Spinal cord (tissue), 10 donors: ENCODE measurements around the gene PCDHA4. TPM values are rescaled to one million over a fixed set of nuclear protein-coding genes. Genes with fewer than 3 reads are reported as not detected.
"Not testable (repeated sequence)": the region's sequence is repeated elsewhere in the genome, so short reads cannot be mapped to it uniquely, and the experiment has no call there.

Experiments
- DNase-seq, 6 donors: peaks; one replicate each; pipeline versions ENCODE4 v3.0.0 to v3.0.0-alpha.2; 2013 to 2015; ENCODE audit warnings: low spot score in 6 of 6, low read depth in 4 of 6
- H3K27ac ChIP-seq: one replicate; pipeline ENCODE4 v1.5.1; 2013; ENCODE audit warnings: low read depth, low read length, control low read depth
- H3K27me3 ChIP-seq: one replicate; pipeline ENCODE4 v1.6.1; 2013; ENCODE audit warnings: low read length; ENCODE audit not compliant: control insufficient read depth, insufficient read depth
- H3K36me3 ChIP-seq: one replicate; pipeline ENCODE4 v1.6.1; 2013; ENCODE audit warnings: low read length; ENCODE audit not compliant: control insufficient read depth, insufficient read depth
- H3K4me1 ChIP-seq: one replicate; pipeline ENCODE4 v1.6.1; 2013; ENCODE audit warnings: low read length; ENCODE audit not compliant: control insufficient read depth, insufficient read depth
- H3K4me3 ChIP-seq: one replicate; pipeline ENCODE4 v1.5.1; 2013; ENCODE audit warnings: low read depth, low read length, control low read depth
- H3K9me3 ChIP-seq: one replicate; pipeline ENCODE4 v1.6.1; 2013; ENCODE audit warnings: low read length; ENCODE audit not compliant: control insufficient read depth, insufficient read depth
- WGBS: methylation state at CpG from one replicate; pipeline ENCODE4 v1.1.5; 2013; ENCODE audit warnings: missing lambda C conversion rate; ENCODE audit not compliant: insufficient coverage; 5-methylcytosine and 5-hydroxymethylcytosine counted together
- polyA plus RNA-seq, 2 donors: library from polyadenylated mRNA; unstranded; fragments of 120-200 nt; gene quantifications; one replicate each; pipeline ENCODE4 v1.2.1, GENCODE V29; 2013; ENCODE audit not compliant: insufficient read length in 2 of 2
- total RNA-seq, 2 donors: library from RNA; depleted of rRNA in 1 of 2; stranded (reverse); fragments of 120-200 nt in 1 of 2; fragments of >200 nt in 1 of 2; gene quantifications; one replicate each; pipeline versions ENCODE4 v1.2.3 to v1.2.4, GENCODE V29; 2013 to 2014
- donor health status: healthy.

The PCDHA4 gene
- total and polyA plus RNA-seq, 4 donors = 3.2 to 8.7 (median 7.3) TPM

DNA sequence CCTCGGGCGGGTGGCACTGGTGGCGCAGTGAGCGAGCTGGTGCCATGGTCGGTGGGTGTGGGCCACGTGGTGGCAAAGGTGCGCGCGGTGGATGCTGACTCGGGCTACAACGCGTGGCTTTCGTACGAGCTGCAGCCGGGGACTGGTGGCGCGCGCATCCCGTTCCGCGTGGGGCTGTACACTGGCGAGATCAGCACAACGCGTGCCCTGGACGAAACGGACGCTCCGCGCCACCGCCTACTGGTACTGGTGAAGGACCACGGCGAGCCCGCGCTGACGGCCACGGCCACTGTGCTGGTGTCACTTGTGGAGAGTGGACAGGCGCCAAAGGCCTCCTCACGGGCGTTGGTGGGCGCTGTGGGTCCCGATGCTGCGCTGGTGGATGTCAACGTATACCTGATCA is 2.0 kb downstream of the PCDHA4 start:
- peaks cover 10% of the 10 kb centered on the region for H3K9me3 ChIP-seq
- no peak overlapping the region for H3K27ac ChIP-seq
- no peak for DNase-seq
- H3K36me3 ChIP-seq = peaks cover 11% of the 10 kb centered on the region
- WGBS = 60% methylated on average over 43 of the region's 43 CpGs
- no peak overlapping the region for H3K4me3 ChIP-seq
- no peaks in the 10 kb centered on the region for H3K27me3 ChIP-seq
- H3K4me1 ChIP-seq = no peaks in the 10 kb centered on the region

DNA sequence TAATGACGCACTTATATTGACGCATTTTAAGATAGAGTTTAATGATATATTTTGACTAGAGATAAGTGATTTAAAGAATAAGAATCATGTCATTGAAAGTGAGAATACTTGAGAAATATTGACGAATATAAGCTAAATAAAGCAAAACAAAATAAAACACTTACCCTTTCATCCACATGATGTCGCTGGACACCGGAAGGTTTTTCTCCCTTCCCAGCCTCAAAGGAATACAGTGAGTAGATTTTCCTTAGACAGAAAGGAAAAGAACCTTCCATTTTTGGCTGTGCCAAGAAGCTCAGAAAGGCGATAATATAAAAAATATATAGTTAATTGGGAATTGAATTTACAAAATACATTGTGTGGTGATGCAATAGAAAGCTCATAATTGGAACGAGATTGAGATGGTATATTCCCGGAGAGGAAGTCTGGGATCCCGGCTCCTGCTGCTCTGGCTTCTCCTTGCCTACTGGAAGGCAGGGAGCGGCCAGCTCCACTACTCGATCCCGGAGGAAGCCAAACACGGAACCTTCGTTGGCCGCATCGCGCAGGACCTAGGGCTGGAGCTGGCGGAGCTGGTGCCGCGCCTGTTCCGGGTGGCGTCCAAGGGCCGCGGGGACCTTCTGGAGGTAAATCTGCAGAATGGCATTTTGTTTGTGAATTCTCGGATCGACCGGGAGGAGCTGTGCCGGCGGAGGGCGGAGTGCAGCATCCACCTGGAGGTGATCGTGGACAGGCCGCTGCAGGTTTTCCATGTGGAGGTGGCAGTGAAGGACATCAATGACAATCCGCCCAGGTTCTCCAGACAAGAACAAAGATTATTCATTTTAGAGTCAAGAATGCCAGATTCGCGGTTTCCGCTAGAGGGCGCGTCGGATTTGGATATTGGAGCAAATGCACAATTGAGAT is 14.8 kb downstream of the PCDHA4 start, which contains the start of gene PCDHA5:
PCDHA5 (plus strand) TSS at position 239 of the 906 bp plus-strand sequence.
- H3K36me3 ChIP-seq = peaks cover 6% of the 10 kb centered on the region
- no peak within 1 kb of the TSS for H3K4me3 ChIP-seq
- no peak within 1 kb of the TSS for H3K27ac ChIP-seq
- DNase-seq = peak in 2 of 6 donors; percentile 22 to 32
- 28% methylated on average over 33 of the region's 39 CpGs for WGBS
- H3K9me3 ChIP-seq = peaks cover 1% of the 10 kb centered on the region
- no peaks in the 10 kb centered on the region for H3K27me3 ChIP-seq
- no peaks in the 10 kb centered on the region for H3K4me1 ChIP-seq

DNA sequence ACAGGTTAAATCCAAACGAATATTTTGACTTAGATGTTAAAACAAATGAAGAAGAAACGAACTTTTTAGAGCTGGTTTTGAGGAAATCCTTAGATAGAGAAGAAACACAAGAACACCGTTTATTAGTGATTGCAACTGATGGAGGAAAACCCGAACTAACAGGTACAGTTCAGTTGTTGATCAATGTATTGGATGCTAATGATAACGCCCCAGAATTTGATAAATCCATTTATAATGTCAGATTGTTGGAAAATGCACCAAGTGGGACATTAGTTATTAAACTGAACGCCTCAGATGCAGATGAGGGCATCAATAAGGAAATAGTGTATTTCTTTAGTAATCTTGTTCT is 15.4 kb downstream of the PCDHA4 start:
- WGBS = 30% methylated on average over 4 of the region's 6 CpGs
- DNase-seq = no peak
- Histone ChIP-seq H3K4me1 (no peaks in the 10 kb centered on the region), H3K27me3 (no peaks in the 10 kb centered on the region), H3K9me3 (peaks cover 3% of the 10 kb centered on the region), H3K27ac (no peak overlapping the region), H3K36me3 (peaks cover 6% of the 10 kb centered on the region), H3K4me3 (no peak overlapping the region)

DNA sequence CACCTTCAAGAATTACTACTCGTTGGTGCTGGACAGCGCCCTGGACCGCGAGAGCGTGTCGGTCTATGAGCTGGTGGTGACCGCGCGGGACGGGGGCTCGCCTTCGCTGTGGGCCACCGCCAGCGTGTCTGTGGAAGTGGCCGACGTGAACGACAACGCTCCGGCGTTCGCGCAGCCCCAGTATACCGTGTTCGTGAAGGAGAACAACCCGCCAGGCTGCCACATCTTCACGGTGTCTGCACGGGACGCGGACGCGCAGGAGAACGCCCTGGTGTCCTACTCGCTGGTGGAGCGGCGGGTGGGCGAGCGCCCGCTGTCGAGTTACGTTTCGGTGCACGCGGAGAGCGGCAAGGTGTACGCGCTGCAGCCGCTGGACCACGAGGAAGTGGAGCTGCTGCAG is 16.1 kb downstream of the PCDHA4 start:
- not testable (repeated sequence) for H3K9me3 ChIP-seq, H3K27me3 ChIP-seq, DNase-seq, H3K4me3 ChIP-seq, H3K27ac ChIP-seq, H3K4me1 ChIP-seq, H3K36me3 ChIP-seq
- 37% methylated on average over 48 of the region's 48 CpGs for WGBS

DNA sequence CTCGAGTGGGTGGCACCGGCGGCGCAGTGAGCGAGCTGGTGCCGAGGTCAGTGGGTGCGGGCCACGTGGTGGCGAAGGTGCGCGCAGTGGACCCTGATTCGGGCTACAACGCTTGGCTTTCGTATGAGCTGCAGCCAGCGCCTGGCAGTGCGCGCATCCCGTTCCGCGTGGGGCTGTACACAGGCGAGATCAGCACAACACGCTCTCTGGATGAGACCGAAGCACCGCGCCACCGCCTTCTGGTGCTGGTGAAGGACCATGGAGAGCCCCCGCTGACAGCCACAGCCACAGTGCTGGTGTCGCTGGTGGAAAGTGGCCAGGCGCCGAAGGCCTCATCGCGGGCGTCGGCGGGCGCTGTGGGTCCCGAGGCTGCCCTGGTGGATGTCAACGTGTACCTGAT is 16.6 kb downstream of the PCDHA4 start:
- Histone ChIP-seq H3K4me3 (no peak overlapping the region), H3K36me3 (peaks cover 6% of the 10 kb centered on the region), H3K27me3 (no peaks in the 10 kb centered on the region), H3K27ac (no peak overlapping the region), H3K4me1 (no peaks in the 10 kb centered on the region), H3K9me3 (peaks cover 3% of the 10 kb centered on the region)
- no peak for DNase-seq
- WGBS = 49% methylated on average over 38 of the region's 38 CpGs

DNA sequence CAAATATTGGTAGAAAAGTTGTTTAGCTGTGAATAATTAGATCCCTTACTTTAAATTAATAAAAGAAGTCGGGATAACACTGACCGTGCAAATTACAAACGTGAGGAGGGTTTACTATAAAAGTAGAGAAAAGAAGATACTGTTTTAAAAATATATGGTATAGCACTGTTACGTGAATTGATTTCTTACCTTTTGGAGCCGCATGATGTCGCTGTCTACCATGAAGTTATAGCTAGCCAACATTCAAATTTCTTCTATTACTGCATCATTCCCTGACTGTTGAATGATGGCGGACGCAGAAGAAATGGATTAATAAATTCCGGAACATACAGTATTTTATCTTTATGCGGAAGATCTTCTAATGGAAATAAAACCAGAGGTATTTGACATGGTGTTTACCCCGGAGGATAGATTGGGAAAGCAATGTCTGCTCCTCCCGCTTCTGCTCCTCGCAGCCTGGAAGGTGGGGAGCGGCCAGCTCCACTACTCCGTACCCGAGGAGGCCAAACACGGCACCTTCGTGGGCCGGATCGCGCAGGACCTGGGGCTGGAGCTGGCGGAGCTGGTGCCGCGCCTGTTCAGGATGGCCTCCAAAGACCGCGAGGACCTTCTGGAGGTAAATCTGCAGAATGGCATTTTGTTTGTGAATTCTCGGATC is 21.0 kb downstream of the PCDHA4 start, which contains the start of gene PCDHA6:
PCDHA6 (plus strand) TSS at position 257 of the 658 bp plus-strand sequence; CDS start at position 389, 132 bp downstream.
- 13% methylated on average over 16 of the region's 27 CpGs for WGBS
- H3K4me3 ChIP-seq = peak within 1 kb of the TSS; percentile 9
- no peaks in the 10 kb centered on the region for H3K4me1 ChIP-seq
- no peak within 1 kb of the TSS for H3K27ac ChIP-seq
- peaks cover 13% of the 10 kb centered on the region for H3K36me3 ChIP-seq
- no peaks in the 10 kb centered on the region for H3K27me3 ChIP-seq
- peaks cover 12% of the 10 kb centered on the region for H3K9me3 ChIP-seq
- DNase-seq = peak in 2 of 6 donors; percentile 31 to 68

DNA sequence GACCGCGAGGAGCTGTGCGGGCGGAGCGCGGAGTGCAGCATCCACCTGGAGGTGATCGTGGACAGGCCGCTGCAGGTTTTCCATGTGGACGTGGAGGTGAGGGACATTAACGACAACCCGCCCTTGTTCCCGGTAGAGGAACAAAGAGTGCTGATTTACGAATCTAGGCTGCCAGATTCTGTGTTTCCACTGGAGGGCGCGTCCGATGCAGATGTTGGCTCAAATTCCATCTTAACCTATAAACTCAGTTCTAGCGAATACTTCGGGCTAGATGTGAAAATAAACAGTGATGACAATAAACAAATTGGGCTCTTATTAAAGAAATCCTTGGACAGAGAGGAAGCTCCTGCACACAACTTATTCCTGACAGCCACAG is 21.5 kb downstream of the PCDHA4 start:
- 11% methylated on average over 11 of the region's 18 CpGs for WGBS
- Histone ChIP-seq H3K4me3 (peak overlapping the region; percentile 9), H3K9me3 (peaks cover 14% of the 10 kb centered on the region), H3K4me1 (no peaks in the 10 kb centered on the region), H3K36me3 (peaks cover 12% of the 10 kb centered on the region), H3K27me3 (no peaks in the 10 kb centered on the region), H3K27ac (no peak overlapping the region)
- peak in 1 of 6 donors; percentile 28 for DNase-seq

DNA sequence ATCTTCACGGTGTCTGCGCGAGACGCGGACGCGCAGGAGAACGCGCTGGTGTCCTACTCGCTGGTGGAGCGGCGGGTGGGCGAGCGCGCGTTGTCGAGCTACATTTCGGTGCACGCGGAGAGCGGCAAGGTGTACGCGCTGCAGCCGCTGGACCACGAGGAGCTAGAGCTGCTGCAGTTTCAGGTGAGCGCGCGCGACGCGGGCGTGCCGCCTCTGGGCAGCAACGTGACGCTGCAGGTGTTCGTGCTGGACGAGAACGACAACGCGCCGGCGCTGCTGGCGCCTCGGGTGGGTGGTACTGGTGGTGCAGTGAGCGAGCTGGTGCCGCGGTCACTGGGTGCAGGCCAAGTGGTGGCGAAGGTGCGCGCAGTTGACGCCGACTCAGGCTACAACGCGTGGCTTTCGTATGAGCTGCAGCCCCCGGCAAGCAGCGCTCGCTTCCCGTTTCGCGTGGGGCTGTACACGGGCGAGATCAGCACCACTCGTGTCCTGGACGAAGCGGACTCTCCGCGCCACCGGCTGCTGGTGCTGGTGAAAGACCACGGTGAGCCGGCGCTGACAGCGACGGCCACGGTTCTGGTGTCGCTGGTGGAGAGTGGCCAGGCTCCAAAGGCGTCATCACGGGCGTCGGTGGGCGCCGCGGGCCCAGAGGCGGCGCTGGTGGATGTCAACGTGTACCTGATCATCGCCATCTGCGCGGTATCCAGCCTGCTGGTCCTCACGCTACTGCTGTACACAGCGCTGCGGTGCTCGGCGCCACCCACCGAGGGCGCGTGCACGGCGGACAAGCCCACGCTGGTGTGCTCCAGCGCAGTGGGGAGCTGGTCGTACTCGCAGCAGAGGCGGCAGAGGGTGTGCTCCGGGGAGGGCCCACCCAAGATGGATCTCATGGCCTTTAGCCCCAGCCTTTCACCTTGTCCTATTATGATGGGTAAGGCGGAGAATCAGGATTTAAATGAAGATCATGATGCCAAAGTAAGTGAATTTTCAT is 22.9 kb downstream of the PCDHA4 start:
- not testable (repeated sequence) for H3K27me3 ChIP-seq

DNA sequence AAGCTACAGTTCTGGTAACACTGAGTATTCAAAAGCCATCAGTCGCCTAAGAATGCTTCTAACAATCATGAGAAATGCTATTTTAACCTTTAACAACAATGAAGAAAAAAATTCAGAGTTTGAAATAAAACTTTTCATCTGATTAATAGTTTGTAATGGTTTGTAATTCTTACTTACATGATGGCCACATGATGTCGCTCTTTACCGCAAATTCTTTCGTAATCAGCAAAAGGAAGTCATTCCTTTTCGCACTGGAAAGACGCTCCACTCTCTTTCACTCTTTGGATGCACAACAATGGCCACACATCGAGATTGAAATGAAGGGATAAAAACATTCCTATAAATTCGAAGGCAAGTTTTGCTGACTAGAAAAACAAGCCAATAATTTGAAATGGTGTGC is 27.1 kb downstream of the PCDHA4 start, which contains the start of gene PCDHA7:
PCDHA7 (plus strand) TSS at position 277 of the 400 bp plus-strand sequence; CDS start at position 392, 115 bp downstream.
- no peak within 1 kb of the TSS for H3K4me3 ChIP-seq
- peak in 2 of 6 donors; percentile 21 to 67 for DNase-seq

More for the DNA sequence above, 22.9 kb downstream of the PCDHA4 start:
- WGBS = 32% methylated on average over 100 of the region's 106 CpGs
- H3K4me3 ChIP-seq, DNase-seq, H3K4me1 ChIP-seq, H3K36me3 ChIP-seq, H3K27ac ChIP-seq: not testable (repeated sequence)
- peaks cover 13% of the 10 kb centered on the region for H3K9me3 ChIP-seq

More for the DNA sequence above, 27.1 kb downstream of the PCDHA4 start, which contains the start of gene PCDHA7:
- H3K27me3 ChIP-seq = no peaks in the 10 kb centered on the region
- peaks cover 17% of the 10 kb centered on the region for H3K36me3 ChIP-seq
- no peaks in the 10 kb centered on the region for H3K4me1 ChIP-seq
- peaks cover 16% of the 10 kb centered on the region for H3K9me3 ChIP-seq
- no CpG with 5 or more reads among the region's 8 CpGs for WGBS
- no peak within 1 kb of the TSS for H3K27ac ChIP-seq
